Fibroblast of skin of scalp (primary cell): Measurements from ENCODE around the gene AHSG.

Source experiments
- DNase-seq: peaks from one replicate; pipeline ENCODE4 v3.0.0-alpha.2; 2013

The AHSG gene

DNA sequence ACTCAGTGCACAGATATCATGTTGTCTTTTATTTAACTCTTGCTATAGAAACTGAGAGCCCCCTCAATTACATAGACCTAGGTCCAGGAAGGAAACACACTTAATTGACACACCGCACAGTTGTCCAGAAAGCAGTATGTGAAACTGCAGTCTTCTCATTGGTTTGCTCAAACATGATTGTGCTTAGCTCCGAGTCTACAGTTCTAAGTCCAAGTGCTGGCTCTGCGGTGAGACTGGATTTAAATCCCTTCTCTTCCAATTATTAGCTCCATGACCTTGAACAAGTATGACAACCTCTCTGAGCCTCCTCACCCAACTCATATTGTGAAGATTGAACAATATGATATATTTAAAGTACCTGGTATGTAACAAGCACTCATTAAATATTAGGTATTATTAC is 19.0 kb upstream of the AHSG start:
- DNase-seq: no peak

DNA sequence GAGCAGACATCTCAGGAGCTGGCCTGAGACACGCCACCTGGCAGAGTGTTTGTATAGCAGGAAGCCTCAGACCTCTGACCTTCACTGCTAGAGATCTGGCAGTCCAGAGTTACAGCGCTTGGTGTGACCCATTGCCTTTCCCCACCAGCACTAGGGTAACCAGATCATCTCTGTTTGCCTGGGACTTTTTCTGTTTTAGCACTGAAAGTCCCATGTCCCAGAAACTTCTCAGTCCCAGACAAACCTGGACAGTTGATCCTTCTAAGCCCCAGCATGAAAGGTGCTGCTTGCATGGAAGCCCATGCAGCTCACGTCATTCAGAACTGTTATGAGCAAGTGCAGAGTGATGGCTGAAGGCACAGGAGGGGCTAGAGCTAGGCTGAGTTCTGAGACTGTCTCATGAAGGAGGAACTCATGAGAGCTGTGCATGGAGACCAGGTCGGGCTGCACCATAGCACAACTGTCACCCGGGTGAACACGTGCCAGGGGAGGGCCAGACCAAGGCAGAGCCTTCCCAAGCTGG is 18.2 kb upstream of the AHSG start:
- no peak for DNase-seq

DNA sequence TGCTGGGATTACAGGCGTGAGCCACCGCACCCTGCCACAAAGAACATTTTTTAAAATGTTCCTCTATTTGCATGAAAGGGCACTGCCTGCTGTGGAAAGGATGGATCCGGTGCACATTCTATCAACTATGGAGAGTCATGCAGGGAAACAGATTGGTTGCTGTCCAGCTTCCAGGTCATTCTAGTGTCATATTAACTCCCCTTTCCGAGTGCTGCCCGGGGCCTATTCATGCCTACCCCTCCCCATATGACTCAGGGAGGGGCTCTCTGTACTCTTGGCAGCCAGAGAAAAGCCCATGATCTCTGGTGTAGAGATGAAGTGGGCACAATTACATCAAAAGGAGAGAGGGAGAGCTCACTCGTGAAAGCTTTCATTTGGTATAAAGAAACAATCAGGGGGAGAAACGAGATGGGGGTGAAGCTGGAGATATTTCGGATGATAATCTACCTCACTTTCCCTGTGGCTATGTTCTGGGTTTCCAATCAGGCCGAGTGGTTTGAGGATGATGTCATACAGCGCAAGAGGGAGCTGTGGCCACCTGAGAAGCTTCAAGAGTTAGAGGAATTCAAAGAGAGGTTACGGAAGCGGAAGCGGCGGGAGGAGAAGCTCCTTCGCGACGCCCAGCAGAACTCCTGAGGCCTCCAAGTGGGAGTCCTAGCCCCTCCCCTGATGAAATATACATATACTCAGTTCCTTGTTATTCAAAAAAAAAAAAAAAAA is 16.1 kb upstream of the AHSG start:
- peak; percentile 9 for DNase-seq

DNA sequence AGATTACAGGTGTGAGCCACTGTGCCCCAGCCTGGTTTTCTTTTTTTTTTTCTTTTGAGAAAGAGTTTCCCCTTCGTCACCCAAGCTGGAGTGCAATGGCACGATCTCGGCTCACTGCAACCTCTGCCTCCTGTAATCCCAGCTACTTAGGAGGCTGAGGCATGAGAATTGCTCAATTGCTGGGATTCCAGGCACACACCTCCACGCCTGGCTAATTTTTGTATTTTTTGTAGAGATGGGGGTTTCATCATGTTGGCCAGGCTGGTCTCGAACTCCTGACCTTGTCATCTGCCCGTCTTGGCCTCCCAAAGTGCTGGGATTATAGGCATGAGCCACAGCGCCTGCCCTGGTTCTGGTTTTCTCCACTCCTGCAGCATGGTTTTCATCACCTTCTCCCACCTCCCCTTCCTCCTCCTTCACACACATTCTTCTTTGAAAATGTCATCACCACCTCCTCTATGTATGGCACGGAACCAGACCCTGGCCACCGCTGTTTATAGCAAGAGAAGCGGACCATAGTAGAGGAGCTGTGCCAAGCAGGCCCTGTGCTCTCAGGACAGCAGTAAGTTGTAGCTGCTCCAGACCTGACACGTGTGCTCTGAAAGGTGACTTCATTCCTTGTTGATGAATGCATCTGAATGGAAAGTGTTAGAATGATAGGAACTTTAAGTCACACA is 14.6 kb upstream of the AHSG start:
- DNase-seq: peak; percentile 56

DNA sequence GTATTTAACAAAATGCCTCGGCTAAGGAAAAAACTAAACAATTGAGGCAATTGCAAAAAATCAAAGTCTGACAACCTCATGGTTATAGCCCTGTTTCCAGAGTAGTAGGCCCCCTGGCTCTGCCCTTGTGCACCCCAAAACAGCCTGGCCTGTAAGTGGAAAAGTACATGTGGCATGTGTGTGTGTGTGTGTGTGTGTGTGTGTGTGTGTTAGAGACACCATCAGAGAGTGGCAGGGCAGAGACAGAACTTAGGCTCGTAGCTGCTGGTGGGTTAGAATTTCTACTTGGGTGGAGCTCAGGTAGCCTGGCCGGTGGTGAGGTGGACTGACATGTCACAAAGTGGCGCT is 14.1 kb upstream of the AHSG start:
- no peak for DNase-seq

DNA sequence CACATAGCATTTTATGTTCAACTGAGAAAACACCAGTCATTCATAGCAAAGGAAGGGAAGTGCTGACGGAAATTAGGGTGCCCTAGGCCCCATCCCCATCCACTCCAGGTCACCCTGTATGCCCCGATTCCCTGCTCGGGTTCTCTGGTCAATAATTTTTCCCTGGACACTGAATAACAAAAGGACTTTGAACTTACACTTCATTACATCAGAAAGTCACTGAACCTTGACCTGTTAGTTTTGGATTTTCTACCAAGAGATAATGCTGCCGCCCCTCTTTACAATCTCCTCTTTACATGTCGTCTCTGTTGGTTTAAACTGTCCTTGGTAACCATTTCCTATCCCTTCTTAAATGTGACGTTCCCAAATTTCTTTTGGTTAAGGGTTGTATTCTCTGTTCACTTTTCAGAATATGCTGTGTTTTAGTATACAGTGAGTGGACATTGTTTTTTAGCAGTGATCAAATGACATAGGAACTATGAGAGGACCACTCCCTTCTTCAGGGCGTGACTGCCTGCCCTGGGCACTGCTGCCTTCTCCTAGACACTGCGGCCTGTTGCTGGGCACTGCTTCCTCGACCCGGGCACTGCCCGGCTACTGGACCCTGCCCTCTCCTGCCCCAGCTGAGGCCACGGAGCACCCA is 13.6 kb upstream of the AHSG start:
- DNase-seq: no peak

DNA sequence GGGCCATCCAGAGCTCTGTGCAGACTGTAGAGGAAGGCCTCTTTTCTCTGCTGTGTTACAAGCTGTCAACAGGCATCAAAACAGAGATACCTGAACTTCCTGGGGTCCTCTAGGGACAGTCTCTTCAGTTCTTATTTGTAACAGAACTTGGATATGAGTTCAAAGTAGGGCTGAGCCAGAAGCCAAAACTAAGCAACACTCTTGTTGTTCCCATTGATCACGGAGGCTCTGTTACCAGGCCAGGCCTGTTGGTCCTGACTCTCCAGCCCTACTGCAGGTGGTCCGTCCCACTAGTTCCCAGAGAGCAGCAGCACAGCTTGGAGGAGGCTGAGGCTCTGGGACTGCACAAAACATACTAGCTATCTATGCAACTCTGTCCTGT is 13.1 kb upstream of the AHSG start:
- no peak for DNase-seq

DNA sequence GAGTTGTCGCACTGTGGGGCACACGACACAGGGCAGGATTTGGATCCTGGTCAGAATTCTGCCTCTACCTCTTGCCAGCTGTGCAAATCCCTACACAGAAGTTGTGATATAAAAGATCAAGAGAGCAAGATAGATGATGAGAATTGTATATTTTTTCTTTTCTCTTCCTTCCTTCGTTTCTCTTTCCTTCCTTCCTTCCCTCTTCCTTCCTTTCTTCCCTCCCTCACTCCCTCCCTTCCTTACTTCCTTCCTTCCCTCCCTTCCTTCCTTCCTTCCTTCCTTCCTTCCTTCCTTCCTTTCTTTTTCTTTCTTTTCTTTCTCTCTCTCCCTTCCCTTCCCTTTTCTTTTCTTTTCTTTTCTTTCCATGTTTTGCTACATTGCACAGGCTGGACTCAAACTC is 12.0 kb upstream of the AHSG start:
- no peak for DNase-seq

DNA sequence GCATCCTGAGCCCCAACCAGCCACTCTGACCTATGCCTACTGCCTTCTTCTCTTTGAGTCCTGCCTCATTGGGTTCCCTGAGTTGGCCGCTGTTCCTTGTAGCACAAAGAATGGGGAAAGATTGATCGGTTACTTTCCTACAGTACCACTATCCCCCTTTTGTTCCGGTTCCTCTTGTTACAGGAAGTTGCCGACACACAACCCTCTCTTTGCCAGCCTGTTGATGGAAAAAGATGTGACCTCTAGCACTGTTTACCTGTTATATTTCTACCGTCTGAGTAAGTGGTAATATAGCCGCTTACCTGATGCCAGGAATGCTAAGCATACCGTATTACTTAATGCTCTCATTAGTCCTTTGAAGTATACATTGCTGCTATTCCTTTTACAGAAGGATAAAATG is 9.7 kb upstream of the AHSG start:
- no peak for DNase-seq

DNA sequence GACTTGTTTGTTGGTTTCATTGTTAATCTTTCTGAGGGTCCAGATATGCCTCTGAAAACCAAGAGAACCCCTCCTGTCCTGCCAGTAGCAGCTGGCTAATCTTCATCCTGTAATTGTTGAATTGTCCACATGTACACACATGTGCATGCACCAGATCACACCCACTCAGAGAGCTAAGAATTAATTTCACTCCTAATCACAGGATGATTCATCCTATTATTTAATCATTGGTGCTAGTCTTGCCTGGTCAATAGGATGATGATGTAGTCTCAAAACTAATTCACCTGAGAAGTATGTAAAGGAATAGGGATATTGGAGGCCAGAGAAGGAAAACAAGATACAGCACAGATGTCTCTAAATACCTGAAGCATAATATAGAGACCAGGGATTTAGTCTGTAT is 7.8 kb upstream of the AHSG start:
- DNase-seq: no peak

DNA sequence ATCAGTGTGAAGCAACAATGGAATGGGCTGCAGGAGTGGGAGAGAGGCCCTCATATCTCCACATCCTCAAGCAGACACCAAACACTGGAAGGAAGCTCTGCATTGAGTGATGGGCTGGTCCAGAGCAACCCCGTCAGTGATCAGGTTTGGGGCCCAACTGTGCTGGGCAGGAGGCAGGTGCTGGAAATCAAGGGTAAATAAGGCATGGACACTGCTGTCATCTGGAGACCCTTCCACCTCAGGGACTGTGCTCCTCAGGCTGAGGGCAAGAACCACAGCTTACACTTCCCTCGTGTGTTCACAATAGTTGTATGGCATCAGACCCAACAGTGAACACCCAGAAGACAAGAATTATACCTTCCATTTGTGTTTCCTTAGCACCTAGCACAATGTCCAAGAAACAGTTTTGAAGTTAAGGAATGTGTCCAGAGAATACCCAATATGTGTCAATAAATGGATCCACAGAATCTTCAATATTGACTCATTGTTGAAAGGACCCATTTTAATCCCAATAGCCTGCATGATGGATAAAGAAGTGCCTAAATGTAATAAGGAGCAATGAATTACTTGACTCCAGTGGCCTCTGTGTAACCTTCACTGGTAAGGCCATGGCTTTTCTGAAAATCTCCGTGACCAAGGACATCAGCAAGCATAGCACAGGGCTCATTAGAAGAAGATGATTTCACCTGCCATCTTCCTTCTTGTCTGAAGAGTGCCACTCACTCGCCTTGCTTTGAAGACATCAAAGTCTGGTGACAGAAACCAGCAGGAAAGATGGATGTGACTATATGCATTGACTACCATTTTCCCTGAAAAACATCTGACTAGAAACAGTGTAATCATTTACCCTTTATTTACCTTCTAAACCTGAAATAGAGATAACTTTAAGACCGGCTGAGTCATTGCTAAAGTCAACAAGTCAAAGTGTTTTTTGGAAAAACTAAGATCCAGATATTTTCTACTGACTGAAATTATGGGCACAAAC is 7.0 kb upstream of the AHSG start:
- DNase-seq: no peak

DNA sequence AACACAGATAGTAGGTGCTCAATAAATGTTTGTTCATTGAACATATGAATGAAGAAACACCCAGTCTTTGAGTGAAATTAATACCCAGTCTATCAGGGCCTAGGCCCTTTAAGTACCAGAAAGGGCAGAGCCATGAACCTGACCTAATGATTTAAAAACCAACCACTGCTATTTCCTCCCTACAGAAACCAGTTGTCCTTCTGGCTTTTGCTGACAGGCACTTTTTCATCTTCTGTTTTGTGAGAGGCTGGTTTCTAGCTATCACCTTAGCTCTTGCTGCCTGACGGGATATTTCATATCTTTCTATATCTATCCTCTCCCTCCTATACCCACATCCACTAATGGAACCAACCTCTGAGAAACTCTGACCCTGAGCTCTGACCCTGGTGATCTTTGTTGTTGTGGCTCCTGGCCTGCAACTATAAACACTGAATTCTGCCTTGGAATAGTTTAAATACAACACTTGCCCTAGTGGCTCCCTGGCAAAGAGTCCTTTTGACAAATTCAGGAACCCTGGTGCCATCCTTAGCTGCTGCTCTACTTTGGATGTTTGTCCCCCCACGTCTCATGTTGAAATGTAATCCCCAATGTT is 4.1 kb upstream of the AHSG start:
- no peak for DNase-seq

DNA sequence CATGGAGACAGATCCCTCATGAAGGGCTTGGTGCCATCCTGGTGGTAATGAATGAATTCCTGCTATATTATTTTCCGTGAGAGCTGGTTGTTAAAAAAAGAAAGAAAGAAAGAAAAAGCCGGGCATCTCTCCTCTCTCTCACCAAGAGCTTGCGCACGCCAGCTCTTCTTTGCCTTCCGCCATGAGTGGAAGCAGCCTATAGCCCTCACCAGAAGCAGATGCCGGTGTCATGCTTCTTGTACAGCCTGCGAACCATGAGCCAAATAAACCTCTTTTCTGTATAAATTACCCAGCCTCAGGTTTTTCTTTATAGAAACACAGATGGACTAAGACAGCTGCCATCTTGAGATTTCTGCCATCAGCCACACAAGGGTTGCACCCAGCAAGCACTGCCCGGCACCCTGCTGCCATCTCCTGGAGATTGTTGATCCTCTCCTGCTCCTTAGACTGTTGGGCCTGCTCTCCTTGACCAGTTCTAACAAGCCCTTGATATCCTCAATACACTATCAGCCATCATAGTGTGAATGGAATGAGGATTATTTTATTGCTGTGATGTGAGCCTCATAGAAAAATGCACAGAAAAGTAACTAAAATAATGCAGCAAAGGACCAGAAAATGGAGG is 3.5 kb upstream of the AHSG start:
- peak; percentile 6 for DNase-seq

DNA sequence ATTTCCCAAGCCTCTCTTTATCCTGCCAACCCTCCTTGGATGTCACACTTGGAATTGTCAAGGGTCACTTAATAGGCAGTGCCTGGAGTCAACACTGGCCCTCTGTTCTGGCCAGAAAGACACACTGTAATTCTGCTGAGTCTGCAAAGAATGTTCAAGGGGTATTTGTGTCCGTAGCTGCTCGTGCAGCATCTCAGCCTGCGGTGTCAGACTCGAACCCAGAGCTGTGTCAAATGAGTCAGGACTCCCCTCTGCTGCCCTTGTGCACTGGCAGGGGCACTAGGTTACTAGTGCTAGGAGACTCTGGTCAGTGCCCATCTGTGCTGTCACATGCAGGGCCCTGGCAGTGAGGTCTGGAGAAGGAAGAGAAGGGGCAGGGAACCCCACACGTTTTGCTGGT is 795 bp upstream of the AHSG start:
- DNase-seq: no peak

DNA sequence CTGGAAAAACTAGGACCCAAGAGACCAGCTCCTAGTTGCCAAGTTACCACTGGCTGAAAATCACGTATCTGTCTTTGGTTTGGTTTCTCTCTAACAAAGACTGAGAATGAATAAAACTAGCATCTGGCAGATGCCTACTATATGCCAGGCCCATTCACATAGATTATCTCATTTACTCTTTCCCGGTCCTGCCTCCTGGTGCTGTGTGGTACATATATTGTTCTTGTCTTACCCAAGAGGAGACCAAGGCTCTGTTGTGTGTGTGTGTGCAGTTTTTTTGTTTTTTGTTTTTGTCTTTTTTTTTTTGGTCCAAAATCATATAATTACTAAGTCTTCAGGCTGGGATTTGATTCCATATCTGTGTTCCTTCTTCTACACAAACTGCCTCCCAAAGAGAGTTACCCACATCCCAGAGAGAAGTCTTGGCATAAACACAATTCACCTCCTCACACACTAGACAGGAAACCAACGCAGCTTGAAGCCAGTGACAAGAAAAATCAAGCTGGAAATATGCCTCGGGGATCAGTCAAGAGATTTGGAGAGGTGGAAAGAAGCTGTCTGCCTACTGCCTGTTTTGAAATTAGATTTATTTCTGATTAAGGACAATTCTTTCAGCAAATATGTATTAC is 891 bp downstream of the AHSG start:
- DNase-seq: peak; percentile 6

DNA sequence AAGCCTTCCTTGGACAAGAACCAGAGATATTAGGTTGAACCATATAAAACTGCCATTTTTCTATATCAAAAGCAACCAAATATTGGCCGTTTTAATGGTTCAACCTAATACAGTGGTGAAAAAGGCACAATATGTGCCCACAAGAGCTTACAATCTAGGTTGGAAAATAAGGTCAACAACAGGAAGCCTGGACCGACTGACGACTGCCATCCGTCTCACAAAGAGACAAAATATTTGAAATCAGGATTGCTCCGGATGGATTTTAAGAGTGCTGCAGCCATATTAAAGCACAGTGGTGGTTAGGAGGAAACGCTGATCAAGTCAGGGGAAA is 1.4 kb downstream of the AHSG start:
- DNase-seq: no peak

DNA sequence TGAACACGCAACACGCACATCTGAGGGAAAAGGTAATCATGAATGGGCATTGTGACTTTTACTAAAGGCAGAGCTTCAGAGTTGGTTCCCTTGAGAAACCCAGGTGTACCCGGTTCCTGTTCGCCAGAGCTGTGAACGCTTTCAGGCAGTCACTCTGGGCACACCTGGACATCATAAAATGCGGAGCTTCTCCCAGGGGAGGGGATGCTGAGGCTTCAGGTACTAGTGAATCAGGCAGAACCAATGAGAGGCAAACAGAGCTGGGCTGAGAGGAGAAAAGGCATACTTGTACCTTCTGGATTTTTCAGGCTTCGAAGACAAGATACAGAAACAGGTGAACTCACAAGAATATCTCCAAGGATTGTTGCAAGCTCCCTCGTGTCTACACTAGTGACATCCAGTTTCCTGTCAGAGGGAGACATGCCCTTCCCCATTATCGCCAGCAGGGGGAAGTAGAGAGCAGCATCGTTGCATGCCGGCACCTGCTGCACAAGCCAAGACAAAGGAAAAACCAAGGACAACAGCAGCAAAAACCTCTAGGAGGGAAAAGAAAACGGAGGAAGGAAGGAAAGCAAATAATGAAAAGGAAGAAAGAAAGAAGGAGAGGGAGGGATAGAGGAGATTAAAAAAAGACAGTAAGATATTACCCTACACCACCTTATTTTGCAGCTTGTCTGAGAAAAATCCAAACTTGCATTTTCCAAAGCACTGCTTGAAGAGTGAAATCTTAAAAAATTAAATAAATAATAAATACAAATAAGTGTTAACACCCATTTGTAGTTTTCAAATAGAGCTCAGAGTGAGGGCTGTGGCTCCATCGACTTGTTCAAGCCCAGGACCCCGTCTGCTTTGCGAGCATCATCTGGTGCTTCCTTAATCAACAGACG is 2.0 kb downstream of the AHSG start:
- DNase-seq: peak; percentile 66

DNA sequence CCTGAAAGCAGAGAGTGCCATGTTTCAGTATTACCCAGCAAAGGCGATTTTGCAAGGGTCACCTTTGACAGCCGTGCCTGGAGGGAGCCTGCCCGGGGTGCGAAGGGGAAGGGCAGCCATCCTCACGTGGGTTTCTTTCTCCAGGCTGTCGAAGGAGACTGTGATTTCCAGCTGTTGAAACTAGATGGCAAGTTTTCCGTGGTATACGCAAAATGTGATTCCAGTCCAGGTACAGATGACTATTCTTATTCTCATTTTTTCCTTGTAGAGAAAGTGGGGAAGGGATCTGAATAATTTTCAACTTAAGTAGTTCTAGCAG is 3.4 kb downstream of the AHSG start:
- no peak for DNase-seq

DNA sequence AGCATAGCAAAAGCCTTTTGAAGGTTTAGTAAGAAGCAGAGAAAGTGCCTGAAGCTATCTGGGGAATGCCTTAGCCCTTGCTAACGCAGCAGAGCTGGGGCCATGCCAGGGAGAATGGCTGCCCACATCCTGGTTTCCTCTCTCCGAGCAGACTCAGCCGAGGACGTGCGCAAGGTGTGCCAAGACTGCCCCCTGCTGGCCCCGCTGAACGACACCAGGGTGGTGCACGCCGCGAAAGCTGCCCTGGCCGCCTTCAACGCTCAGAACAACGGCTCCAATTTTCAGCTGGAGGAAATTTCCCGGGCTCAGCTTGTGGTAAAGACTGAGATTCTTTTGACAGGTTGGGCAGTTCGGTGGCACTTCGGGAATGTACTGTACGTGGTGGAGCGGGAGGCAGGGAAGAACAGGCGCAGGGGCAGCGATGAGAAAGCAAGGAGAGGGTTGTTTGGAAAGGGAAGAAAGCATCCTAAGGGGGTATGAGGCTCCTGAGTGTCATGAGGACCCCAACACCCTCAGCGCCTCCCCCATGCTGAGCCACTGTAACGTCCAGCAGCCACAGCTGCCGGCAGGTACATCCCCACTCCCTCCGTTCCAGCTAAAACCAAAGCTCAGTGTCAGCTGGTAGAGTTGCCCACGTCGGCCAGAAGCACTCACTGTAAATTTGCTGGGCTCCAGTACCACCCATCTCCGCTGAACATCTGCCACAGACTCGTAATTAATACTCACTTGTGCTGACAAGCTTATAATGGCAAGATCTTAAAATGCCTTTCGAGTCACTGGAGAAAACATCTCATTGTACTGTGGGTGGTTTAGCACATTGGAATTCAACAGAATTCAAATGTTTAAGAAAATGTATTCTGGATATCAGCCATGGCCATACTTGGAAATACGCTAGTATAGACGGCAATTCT is 4.4 kb downstream of the AHSG start:
- peak; percentile 94 for DNase-seq
